Non-pigmented ciliary epithelial cell (primary cell): ENCODE data around the gene PLA2G4A.

Source experiments
- DNase-seq: peaks from one replicate; pipeline ENCODE4 v3.0.0-alpha.2; 2010; ENCODE audit warnings: low read depth

The PLA2G4A gene

GRCh38 chr1:186834399-186834958 lies 5.7 kb downstream of the PLA2G4A start:
- DNase-seq, result no peak

- no peak for DNase-seq
Measured at GRCh38 chr1:186835448-186835847, 6.7 kb downstream of the PLA2G4A start.

GRCh38 chr1:186837806-186838205 lies 9.1 kb downstream of the PLA2G4A start:
- DNase-seq, result no peak

- no peak for DNase-seq
Measured at GRCh38 chr1:186838380-186839040, 9.8 kb downstream of the PLA2G4A start.

- no peak for DNase-seq
Measured at GRCh38 chr1:186839041-186839400, 10.3 kb downstream of the PLA2G4A start.

- no peak for DNase-seq
Measured at GRCh38 chr1:186841599-186841998, 12.8 kb downstream of the PLA2G4A start.

GRCh38 chr1:186842547-186842946 lies 13.8 kb downstream of the PLA2G4A start:
- no peak for DNase-seq

GRCh38 chr1:186843226-186843625 lies 14.5 kb downstream of the PLA2G4A start:
- no peak for DNase-seq

GRCh38 chr1:186843931-186844330 lies 15.2 kb downstream of the PLA2G4A start:
- no peak for DNase-seq

- no peak for DNase-seq
Measured at GRCh38 chr1:186845576-186846210, 16.9 kb downstream of the PLA2G4A start.

- DNase-seq, result no peak
Measured at GRCh38 chr1:186848509-186849130, 19.9 kb downstream of the PLA2G4A start.

- no peak for DNase-seq
Measured at GRCh38 chr1:186849271-186849671, 20.5 kb downstream of the PLA2G4A start.

- DNase-seq, result no peak
Measured at GRCh38 chr1:186849826-186850225, 21.1 kb downstream of the PLA2G4A start.

- DNase-seq, result no peak
Measured at GRCh38 chr1:186854102-186854501, 25.4 kb downstream of the PLA2G4A start.

- DNase-seq, result no peak
Measured at GRCh38 chr1:186858923-186859322, 30.2 kb downstream of the PLA2G4A start.

- no peak for DNase-seq
Measured at GRCh38 chr1:186859995-186860394, 31.2 kb downstream of the PLA2G4A start.

GRCh38 chr1:186864296-186864695 lies 35.5 kb downstream of the PLA2G4A start:
- DNase-seq, result no peak

GRCh38 chr1:186865253-186865652 lies 36.5 kb downstream of the PLA2G4A start:
- no peak for DNase-seq

- no peak for DNase-seq
Measured at GRCh38 chr1:186865857-186866256, 37.1 kb downstream of the PLA2G4A start.

- no peak for DNase-seq
Measured at GRCh38 chr1:186869526-186870228, 40.9 kb downstream of the PLA2G4A start.

GRCh38 chr1:186871784-186872183 lies 43.0 kb downstream of the PLA2G4A start:
- no peak for DNase-seq

- no peak for DNase-seq
Measured at GRCh38 chr1:186872291-186872690, 43.5 kb downstream of the PLA2G4A start.

- DNase-seq, result no peak
Measured at GRCh38 chr1:186873687-186874086, 44.9 kb downstream of the PLA2G4A start.
